HL-60/S4 treated with retinoic acid at 250 ng/mL for 4 days and 3 days (cell line): ENCODE measurements around the gene CD248.

Experiments
- in situ Hi-C: fragments of 300-500 bp; cut with MboI; formaldehyde crosslinking; loops from 2 replicates; pipeline ENCODE4 v1.7.0; 2022; ENCODE audit warnings: low sequenced_read_pairs

The CD248 gene

DNA sequence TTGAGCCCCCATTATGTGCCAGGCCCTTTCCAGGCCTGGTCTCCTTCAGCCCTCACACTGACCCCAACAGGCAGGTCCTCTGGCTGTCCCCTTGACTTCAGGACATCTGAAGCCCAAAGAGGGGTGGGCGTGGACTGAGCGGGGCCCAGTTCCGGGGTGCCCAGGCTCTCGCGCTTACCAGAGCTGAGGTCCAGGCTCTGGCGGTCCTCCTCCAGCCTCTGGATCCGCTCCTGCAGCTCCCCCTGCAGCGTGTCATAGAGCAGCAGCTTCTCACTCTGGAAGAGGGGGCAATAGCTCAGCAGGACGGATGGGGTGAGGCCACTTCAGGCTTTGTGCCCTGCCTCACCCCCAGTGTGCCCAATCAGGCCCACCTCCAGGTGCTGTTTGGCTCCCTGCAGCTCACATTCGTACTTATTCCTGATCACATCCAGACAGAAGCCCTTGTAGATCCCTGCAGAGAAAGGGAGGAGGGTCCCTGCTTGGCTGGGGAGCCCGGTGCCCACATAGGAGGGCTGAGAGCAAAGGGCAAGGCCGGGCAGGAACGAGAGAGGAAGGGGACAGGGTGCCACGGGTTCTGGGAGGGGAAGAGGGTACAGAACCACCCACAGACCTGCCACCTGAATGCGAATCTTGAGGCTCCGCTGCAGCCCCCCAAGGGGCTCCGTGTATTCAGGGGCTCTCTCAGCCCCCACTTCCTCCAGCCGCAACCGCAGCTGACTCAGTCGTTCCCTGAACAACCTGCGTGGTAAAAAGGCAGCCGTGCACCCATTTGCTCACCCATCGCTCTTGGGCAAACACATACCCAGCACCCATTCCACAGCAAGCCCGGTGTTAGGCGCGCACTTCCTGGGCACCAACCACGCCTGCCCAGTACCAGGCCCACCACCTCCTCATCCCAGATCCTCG is 24.0 kb upstream of the CD248 start:
- in situ Hi-C loops, result no loop called here

DNA sequence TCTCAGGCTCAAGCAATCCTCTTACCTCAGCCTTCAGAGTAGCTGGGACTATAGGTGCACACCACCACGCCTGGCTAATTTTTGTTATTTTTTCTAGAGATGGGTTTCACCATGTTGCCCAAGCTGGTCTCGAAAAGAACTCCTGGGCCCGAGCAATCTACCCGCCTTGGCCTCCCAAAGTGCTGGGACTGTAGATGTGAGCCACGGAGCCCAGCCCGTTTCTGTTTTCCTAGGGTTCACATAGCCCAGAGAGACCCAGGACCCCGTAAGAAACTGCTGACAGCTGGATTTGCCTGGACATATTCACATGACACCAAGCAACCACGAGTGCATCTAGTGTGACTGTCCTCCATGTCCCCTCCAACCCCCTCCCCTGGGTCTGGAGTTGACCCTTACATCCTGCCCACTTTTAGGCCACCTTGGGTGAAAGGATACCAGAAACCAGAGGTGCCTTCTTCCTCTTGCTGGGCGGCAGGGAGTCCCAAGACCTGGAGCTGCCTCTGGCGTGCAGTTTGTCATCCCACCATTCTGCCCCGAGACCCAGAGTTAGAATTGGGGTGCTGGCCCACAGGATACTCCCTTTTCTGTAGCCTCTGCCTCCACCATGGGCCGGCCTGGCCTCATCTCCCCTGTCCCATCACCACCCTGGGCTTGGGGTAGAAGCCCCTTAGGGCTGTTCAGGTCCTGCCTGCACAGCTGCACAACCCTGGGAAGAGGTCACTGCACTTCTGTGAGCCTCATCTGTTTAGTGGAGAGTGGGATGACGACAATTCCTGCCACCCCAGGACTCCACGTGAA is 23.0 kb upstream of the CD248 start:
- in situ Hi-C loops, result no loop called here

DNA sequence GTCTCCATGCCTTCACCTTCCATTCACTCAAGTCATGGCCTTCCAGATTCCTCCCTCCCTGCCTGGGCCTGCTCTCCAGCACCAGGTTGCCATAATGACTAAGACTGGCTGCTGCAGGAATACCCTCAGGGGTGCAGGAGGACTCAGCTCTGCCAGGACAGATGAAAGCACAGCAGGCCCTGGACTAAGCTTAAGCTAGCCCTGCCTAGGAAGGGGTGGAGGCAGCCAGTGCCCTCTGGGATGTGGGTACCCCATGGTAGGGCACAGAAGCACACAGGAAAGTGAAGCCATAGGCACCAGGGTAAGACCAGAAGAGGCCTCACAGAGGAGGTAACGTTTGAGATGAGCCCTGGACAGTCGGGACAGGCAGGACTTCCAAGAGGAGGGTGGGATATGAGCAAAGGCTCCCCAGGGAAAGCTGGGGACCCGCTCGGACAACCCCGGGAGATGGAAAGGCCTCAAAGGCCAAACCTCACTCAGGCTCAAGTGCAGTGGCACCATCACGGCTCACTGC is 22.4 kb upstream of the CD248 start:
- in situ Hi-C loops, result no loop called here

DNA sequence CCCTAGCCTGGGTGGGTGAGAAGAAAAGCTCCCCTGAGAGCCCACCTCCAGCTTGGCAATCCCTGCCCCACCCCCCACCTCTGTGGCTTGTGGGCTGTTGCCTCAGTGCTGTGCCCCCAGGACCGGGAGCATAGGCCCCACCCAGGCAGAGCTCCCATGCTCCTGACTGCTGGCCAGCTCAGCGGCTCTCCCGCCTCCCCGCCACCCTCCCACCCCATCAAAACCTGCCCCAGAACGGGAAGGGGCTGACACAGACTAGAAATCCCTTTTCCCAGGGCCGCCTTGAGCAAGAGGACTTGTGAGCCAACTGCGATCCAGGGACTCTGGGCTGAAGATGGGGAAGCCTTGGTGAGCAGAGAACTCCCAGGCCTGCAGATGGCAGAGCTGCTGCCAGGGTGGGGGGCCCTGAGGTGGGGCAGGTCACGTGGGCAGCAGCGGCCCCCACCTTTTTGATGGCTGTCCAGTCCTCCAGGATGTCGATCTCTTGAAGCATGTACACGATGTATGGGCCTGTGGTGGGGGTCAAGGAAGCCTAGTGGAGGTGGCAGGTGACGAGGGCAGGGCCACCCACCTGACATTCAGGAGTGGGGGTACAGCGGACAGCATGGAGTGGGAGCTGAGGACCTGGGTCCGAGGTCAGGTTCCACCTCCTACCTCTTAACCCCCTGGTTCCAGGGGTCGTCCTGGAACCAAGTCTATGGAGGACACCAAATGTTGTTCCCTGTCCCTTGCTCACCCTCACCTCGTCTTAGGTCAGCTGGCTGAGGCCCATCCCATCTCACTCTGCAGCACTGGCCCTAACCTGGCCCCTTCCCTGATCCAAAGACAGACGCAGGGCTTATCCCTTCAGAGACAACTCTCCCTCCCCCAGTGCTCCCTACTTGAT is 21.7 kb upstream of the CD248 start:
- in situ Hi-C loops, result no loop called here

DNA sequence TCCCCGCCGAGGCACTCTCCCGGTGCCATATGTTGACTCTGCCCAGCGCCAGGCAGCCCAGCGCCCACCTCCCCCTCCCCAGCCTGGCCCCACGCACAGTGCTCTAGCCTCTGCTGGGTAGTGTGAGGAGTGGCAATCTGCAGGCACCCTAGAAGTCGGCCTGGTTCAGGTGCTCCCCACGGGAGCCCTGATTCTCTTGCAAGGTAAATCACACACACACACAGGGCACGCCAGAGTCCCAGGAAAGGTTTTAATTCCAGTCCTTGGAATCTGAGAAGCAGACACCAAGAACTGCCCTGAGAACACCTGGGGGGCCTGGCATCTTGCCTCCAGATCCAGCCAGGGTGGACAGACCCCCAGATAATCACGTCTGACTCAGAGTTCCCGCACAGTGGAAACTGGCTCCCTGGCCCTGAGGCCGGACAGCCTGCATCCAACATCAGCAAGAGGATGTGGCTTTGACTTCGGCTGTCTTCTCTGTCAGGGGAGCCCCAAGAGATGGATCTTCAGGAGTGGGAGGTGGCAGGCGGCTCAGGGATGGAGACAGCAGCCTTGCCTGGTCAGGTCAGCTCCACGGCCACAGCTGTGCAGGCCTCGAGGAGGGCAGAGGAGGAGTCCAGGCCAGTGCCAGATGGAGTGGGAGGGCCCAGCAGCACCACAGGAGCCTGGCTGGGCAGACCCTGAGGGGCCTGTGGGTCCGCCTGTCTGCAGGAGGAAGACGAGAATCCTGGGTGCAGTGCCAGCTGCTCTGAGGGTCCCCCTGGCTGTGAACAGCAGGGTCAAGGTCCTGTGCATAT is 20.5 kb upstream of the CD248 start:
- in situ Hi-C loops, result no loop called here

DNA sequence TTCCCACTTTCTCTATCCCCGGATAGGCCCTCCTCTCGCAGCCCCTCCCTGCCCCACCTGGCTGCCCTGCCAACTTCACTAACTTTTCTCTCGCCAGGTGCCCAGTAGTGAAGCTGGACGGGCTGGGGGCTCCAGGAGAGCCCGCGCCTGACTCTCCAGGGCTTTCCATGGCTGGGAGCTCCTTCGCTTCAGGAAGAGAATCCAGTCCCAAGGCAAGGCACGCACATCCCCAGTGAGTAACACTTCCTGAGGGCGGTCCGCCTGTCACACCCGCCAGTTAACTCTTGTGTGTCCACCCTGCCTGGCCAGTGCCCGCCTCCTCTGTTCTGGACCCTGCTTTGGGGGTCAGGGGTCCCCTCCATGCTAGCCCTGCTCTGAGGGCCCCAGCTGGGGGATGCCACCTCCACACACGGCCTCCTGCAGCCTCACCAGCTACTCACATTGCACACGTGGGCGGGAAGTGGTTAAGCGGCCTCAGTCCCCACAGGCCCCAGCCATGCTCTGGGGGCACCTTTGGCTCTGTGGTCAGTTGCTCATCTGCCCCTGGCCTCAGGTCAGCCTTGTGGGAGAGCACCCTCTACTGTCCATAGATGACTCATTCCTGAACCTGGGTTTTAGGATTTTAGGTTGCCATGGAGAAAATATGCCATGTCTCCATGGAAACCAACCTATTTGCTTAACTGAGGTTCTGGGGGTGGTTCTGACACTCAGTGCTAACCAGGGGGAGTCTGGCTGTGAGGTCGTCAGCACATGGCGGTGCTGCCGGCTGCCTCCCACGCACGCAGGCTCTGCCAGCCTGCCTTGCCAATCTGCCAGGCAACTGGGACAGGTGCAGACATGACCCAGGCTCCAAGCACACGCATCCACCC is 19.6 kb upstream of the CD248 start, which contains the start of gene RIN1:
TSS of gene RIN1 (minus strand) at position 201 of the 869 bp plus-strand sequence. CDS start at position 169, 32 bp downstream.
- in situ Hi-C loops, result no loop called here

DNA sequence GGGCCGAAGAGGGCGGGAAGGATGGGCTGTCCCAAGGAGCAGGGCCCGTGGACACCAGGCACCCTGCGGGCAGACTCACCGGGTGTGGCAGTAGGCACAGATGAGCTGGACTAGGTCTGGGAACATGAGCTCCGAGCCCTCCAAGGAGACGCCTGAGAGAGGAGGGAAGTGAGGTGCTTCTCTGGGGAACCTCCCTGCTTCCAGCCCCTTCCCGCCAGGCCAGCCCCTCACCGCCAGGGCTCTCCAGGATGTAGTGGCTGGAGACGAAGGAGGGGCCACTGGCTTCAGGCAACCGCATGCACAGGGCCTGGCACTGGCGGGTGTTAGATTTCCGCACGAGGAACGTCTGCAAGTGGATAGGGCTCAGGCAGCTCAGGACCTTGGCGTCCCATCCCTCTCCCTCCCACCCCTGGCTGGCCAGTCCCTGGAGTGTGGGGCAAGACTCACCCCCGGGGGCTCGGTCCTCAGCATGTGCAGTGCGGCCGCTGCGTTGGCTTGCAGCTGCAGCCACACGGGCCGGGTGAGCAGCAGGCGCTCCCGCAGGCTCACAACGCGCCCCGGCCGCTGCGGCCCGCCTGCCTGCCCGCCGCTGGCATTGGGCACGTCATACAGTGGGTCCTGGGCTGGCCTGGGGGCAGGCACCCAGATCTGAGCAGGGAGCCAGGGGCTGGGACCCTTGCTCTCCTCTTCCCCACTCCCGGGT is 18.8 kb upstream of the CD248 start:
- in situ Hi-C loops, result no loop called here

DNA sequence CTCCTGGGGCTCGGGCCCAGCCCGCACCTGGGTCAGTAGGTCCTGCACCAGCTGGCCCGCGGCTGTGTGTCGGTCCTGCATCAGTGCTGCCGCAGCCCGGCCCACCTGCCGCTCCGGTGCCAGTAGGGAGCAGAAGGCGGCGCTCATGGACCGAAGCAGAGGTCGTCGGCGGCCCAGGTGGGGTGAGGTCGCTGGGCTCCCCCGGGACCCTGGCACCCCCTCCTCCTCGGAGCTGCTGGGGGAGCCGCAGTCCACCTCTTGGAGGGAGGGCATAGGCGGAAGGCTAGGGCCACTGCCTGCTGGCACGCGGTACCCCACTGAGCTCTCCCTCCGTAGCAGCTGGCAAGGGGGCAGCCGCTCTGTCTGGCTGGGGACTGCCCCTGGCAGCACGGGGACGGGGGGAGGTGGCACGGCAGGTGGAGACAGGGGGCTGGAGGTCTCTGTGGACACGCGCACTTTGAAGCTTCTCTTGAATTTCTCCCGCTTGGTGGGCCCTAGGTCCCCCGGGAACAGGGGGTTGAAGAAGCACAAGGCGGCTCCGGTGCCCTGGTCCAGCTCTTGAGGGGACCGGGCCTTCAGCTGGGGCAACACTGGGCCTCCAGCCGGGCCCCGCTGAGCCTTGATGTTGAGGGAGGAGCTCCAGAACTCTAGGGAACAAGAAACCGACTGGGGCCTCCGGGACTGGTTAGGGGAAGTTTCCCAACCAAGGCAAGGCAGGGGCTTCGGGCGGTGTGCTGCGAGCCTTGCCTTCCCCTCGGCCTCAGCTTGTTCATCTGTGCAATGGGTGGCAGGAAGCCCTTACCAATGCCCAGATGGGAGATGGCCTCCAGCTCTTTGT is 18.0 kb upstream of the CD248 start:
- in situ Hi-C loops, result no loop called here

DNA sequence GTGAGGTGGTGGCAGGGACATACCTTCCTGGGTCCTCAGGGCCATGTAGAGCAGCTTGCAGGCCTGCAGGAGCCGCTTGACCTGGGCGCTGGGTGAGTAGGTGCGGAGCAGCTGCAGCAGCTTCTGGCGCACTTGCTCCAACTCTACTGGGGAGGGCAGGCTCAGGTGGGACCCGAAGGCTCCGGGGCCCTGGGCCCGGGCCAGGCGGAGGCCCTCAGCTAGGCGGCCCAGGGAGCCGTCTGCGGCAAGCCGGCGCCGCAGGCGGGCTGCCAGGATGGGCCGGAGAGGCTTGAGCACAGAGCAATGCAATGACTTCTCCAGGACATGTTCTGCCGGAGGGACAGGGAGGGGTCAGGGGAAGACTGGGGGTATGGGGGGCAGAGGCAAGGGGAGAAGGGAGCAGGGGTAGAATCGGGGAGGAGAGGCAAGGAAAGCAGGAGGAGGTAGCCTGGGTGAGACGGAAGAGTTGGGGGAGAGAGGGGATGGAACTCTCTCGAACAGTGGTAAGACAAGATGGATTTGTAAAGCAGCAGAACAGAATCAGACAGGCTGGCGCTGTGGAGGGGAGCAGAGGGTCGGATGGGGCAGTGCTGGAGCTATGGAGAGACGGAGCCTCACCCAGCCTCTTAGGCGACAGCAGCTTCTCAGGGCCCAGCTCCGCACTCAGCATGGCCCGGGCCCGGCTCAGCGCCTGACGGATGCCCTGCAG is 17.2 kb upstream of the CD248 start:
- in situ Hi-C loops, result no loop called here

DNA sequence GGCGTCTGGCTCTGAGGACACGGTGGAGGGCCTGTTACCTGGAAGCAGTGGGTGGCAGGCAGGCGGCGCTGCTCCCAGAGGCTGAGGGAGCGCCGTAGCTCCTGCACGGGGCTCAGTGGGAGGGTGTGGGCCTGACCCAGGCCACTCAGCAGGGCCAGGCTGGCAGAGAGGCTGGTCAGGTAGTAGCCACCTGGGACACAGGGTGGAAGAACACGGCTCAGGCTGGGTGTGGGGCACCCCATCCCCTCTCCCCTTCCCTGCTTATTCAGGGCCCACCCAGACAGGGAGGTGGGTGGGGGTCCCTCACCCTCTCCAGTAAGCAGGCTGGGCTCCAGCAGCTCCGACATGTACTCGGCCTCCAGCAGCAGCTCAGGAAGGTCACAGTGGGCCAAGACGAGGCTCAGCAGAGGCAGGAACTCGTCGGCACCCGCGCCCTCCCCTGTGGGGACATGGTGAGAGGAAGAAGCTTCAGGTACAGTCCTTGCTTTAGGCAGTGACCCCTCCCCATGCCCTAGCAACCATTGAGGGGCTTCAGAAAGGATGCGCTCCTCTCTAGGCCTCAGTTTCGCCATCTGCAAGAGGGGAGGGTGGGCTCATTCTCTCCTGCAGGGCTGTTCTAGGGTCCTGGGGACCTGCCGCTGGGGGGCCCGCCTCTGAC is 16.5 kb upstream of the CD248 start:
- in situ Hi-C loops, result no loop called here

DNA sequence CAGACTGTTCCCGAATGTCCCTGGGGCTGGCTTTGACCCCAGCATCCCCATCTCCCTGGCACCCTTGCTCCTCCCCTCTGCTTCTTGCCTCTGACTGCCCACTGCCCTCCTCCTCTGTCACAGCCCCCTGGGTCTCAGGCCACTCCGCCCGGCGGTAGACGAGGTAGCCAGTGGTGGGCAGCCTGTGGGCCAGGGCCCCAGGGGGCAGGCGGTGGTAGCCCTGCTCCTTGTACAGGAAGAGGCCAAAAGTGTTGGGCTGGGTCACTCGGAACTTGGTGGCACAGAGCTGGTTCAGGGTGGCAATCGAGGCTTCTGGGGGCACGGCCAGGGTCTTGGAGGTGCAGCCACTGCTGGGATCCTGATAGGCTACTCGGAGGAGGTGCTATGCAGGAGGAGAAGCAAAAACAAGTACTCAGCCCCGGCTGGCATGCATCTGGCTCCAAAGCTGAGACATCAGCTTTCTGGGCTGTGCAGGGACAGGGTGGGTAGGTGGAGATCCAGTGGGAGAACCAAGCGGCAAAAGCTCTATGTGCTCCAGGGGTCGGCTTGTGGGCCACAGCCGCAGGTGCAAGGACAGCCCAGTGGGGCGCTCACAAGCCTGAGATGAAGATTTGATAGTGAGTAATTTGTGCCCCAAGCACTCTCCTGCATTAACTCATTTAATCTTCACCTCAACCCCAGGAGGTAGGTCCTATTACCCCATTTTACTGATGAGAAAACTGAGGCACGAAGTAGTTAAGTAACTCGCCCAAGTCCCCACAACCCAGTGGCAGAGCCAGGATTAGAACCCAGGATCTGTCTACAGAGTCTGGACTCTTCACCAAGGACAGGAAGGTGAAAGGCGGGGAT is 15.8 kb upstream of the CD248 start:
- in situ Hi-C loops, result no loop called here

DNA sequence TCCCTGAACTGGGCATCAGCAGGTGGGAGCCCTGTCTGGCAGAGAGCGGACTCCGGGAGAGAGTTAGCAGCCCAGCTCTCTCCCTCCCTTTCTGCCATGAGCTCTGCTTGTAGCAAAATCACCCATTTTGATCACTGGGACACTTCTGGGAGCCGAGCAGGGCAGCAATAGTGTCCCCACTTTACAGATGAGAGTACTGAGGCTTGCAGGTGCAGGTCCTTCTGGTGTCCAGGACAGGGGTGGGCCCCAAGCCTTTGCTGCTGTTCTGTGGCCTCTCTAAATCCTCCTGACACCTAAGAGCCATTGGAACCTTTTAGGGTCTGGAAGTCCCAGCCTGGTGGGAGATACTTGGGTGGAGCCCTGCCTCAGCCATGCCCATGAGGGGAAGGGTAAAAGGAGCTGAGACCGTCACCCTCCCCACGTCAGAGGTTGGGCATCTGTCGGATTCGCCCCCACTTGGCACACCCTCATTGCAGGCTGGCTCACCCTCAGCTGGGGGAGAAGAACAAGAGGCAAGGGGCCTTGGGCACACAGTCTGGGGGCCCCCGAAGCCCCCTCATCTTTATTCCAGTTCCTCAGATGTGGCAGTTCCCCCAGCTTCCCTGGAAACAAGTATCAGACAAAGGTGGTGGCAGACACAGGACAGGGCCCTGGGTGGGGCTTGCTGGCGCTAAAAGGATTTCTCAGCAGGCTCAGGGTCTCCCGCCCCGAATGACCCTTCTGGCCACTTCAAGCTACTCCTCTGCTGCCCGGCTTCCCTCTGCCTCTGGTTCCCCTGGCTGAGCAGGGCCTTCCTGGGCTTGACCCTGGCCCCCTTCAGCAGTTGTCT is 14.9 kb upstream of the CD248 start:
- in situ Hi-C loops, result no loop called here

DNA sequence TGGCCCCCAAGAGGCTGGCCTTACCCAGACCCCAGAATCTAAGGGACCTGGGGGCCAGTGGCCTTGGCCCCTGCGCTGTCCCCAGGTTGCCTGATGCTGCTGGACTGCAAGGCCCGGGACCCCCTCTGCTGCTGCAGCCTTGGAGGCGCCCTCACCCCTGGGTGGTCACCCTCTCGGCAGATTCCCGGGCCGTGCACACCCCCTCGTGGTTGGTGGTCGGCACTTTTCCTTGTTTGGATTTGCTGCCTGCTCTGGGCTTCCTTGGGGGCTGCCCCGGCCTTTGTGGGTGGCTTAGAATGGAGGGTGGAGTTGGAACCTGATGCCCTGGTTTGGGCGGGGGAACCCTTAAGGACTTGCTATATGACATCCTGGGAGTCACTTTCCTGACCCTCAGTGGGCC is 14.1 kb upstream of the CD248 start:
- in situ Hi-C loops, result no loop called here

DNA sequence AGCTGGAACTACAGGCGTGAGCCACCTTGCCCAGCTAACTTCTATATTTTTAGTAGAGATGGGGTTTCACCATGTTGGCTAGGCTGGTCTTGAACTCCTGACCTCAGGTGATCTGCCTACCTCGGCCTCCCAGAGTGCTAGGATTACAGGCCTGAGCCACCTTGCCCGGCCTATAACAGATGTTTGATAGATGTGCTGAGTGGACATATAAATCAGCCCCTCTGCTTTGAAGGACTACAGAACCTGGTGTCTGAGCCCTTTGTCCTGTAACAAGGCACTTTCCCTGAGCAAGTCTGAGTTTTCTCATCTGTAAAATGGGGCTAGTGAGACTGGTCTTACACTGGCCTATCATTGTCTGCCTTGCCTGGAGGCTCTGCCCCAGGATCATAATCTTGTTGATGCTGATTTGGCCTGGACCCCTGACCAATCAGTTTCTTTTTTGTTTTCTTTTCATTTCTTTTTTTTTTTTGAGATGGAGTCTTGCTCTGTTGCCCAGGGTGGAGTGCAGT is 12.4 kb upstream of the CD248 start:
- in situ Hi-C loops, result no loop called here
